Prostate gland (tissue), 2 donors: Measurements from ENCODE around the gene RSKR.

Source experiments
- POLR2A ChIP-seq: fragments of 450-650 bp; IDR thresholded peaks from one replicate; pipeline ENCODE4 v1.6.1; 2016; ENCODE audit warnings: antibody characterized with exemption, mild to moderate bottlenecking
- POLR2AphosphoS5 ChIP-seq: sonication (generic); formaldehyde crosslinking; IDR thresholded peaks from one replicate; pipeline ENCODE4 v1.6.1; 2017; ENCODE audit warnings: antibody characterized with exemption
- TF ChIP-seq, protein P1 (sequence below), 4 experiments: fragments of 200-600 bp in 2 of 4; fragments of 450-650 bp in 2 of 4; sonication (generic) in 2 of 4; IDR thresholded peaks; 1 replicate in 3 of 4; 2 replicates in 1 of 4; pipeline ENCODE4 v1.5.1; 2016 to 2019; ENCODE audit warnings: antibody characterized with exemption in 4 of 4, mild to moderate bottlenecking in 2 of 4, moderate library complexity in 2 of 4

DNA sequence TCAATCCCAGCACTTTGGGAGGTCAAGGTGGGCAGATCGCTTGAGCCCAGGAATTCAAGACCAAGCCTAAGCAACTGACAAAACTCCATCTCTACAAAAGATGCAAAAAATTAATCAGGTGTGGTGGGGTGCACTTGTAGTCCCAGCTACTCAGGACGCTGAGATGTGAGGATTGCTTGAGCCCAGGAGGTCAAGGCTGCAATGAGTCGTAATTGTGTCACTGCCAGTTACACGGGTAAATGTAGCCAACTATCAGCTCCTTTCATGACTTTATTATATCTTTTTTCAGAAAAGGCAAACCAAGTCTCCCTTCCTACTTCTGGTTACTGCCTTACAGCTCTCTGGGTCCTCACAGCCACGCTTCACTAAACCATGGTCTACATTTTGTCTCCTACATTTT, 43.8 kb upstream of the RSKR start:
- TF ChIP-seq, protein P1, sequence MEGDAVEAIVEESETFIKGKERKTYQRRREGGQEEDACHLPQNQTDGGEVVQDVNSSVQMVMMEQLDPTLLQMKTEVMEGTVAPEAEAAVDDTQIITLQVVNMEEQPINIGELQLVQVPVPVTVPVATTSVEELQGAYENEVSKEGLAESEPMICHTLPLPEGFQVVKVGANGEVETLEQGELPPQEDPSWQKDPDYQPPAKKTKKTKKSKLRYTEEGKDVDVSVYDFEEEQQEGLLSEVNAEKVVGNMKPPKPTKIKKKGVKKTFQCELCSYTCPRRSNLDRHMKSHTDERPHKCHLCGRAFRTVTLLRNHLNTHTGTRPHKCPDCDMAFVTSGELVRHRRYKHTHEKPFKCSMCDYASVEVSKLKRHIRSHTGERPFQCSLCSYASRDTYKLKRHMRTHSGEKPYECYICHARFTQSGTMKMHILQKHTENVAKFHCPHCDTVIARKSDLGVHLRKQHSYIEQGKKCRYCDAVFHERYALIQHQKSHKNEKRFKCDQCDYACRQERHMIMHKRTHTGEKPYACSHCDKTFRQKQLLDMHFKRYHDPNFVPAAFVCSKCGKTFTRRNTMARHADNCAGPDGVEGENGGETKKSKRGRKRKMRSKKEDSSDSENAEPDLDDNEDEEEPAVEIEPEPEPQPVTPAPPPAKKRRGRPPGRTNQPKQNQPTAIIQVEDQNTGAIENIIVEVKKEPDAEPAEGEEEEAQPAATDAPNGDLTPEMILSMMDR (IDR thresholded peaks at IDR 0.05): no peak
- no peak for TF ChIP-seq POLR2A
- TF ChIP-seq POLR2AphosphoS5: no peak
